ENCODE data around the gene SAE1. TPM values are rescaled to one million over a fixed set of nuclear protein-coding genes. Genes with fewer than 3 reads are reported as not detected.

SAE1 gene
- polyA plus RNA-seq, 1 donor: 77.9 TPM

GRCh38 chr19:47107202-47107952 lies 23.3 kb upstream of the SAE1 start:
- no peak for DNase-seq

GRCh38 chr19:47107953-47108746 lies 22.5 kb upstream of the SAE1 start:
- no peak for DNase-seq

GRCh38 chr19:47109177-47109540 lies 21.5 kb upstream of the SAE1 start:
- no peak for DNase-seq

- no peak for DNase-seq
These were observed 20.9 kb upstream of the SAE1 start for GRCh38 chr19:47109541-47110375.

- DNase-seq: no peak
These were observed 20.1 kb upstream of the SAE1 start for GRCh38 chr19:47110521-47111005.

- no peak for DNase-seq
These were observed 19.5 kb upstream of the SAE1 start for GRCh38 chr19:47111006-47111621.

- DNase-seq: no peak
These were observed 18.9 kb upstream of the SAE1 start for GRCh38 chr19:47111682-47112165.

- DNase-seq: peak; percentile 89
These were observed 18.3 kb upstream of the SAE1 start for GRCh38 chr19:47112166-47112996.

GRCh38 chr19:47112997-47113849 lies 17.4 kb upstream of the SAE1 start, which contains the start of gene ZC3H4:
Gene ZC3H4, minus strand, starts transcription at chr19:47113776. Its CDS starts 1,192 bp downstream, at chr19:47112584.
- DNase-seq: peak; percentile 99

- no peak for DNase-seq
These were observed 16.6 kb upstream of the SAE1 start for GRCh38 chr19:47113850-47114651.

GRCh38 chr19:47120470-47121067 lies 10.1 kb upstream of the SAE1 start:
- DNase-seq: no peak

- DNase-seq: no peak
These were observed 8.0 kb upstream of the SAE1 start for GRCh38 chr19:47122359-47123335.

GRCh38 chr19:47123406-47123805 lies 7.2 kb upstream of the SAE1 start:
- DNase-seq: no peak

- peak; percentile 65 for DNase-seq
These were observed 5.5 kb upstream of the SAE1 start for GRCh38 chr19:47124937-47125668.

GRCh38 chr19:47125669-47125938 lies 5.0 kb upstream of the SAE1 start:
- no peak for DNase-seq

- DNase-seq: no peak
These were observed 1.1 kb upstream of the SAE1 start for GRCh38 chr19:47129579-47129978.

- DNase-seq: no peak
These were observed 481 bp upstream of the SAE1 start for GRCh38 chr19:47130120-47130588.

Data from hindlimb muscle (tissue), 1 donor.